ENCODE measurements around the gene PCGF1.

The PCGF1 gene

GRCh38 chr2:74514368-74515270 is 7.1 kb upstream of the PCGF1 start, which contains the start of gene TLX2:
Gene TLX2, plus strand, starts transcription at chr2:74514450. Its CDS starts 357 bp downstream, at chr2:74514807.
- DNase-seq = peak; percentile 12

- no peak for DNase-seq
These were observed 6.3 kb upstream of the PCGF1 start for GRCh38 chr2:74513605-74514367.

GRCh38 chr2:74512744-74513604 is 5.5 kb upstream of the PCGF1 start:
- DNase-seq = no peak

- DNase-seq = no peak
These were observed 3.9 kb upstream of the PCGF1 start for GRCh38 chr2:74511104-74511989.

- no peak for DNase-seq
These were observed 2.8 kb upstream of the PCGF1 start for GRCh38 chr2:74510272-74510671.

GRCh38 chr2:74507926-74508520 is 528 bp upstream of the PCGF1 start:
- DNase-seq = peak; percentile 21

GRCh38 chr2:74505448-74506246 is 1.8 kb downstream of the PCGF1 start:
- DNase-seq = no peak

- no peak for DNase-seq
These were observed 2.9 kb downstream of the PCGF1 start for GRCh38 chr2:74504591-74504990.

- no peak for DNase-seq
These were observed 3.7 kb downstream of the PCGF1 start for GRCh38 chr2:74503506-74504475.

GRCh38 chr2:74502720-74503505 is 4.6 kb downstream of the PCGF1 start:
- peak; percentile 7 for DNase-seq

GRCh38 chr2:74502147-74502719 is 5.3 kb downstream of the PCGF1 start:
- DNase-seq = no peak

GRCh38 chr2:74501335-74502071 is 6.0 kb downstream of the PCGF1 start:
- DNase-seq = no peak

- no peak for DNase-seq
These were observed 6.9 kb downstream of the PCGF1 start for GRCh38 chr2:74500578-74500946.

GRCh38 chr2:74499940-74500577 is 7.4 kb downstream of the PCGF1 start:
- DNase-seq = no peak

GRCh38 chr2:74499267-74499939 is 8.1 kb downstream of the PCGF1 start, which contains the start of gene LBX2:
Gene LBX2, minus strand, starts transcription at chr2:74499603. Its CDS starts 66 bp downstream, at chr2:74499537.
- DNase-seq = no peak
